ENCODE results near the gene ANKRD30A. TPM values are rescaled to one million over a fixed set of nuclear protein-coding genes. Genes with fewer than 3 reads are reported as not detected.

Gene ANKRD30A, protein sequence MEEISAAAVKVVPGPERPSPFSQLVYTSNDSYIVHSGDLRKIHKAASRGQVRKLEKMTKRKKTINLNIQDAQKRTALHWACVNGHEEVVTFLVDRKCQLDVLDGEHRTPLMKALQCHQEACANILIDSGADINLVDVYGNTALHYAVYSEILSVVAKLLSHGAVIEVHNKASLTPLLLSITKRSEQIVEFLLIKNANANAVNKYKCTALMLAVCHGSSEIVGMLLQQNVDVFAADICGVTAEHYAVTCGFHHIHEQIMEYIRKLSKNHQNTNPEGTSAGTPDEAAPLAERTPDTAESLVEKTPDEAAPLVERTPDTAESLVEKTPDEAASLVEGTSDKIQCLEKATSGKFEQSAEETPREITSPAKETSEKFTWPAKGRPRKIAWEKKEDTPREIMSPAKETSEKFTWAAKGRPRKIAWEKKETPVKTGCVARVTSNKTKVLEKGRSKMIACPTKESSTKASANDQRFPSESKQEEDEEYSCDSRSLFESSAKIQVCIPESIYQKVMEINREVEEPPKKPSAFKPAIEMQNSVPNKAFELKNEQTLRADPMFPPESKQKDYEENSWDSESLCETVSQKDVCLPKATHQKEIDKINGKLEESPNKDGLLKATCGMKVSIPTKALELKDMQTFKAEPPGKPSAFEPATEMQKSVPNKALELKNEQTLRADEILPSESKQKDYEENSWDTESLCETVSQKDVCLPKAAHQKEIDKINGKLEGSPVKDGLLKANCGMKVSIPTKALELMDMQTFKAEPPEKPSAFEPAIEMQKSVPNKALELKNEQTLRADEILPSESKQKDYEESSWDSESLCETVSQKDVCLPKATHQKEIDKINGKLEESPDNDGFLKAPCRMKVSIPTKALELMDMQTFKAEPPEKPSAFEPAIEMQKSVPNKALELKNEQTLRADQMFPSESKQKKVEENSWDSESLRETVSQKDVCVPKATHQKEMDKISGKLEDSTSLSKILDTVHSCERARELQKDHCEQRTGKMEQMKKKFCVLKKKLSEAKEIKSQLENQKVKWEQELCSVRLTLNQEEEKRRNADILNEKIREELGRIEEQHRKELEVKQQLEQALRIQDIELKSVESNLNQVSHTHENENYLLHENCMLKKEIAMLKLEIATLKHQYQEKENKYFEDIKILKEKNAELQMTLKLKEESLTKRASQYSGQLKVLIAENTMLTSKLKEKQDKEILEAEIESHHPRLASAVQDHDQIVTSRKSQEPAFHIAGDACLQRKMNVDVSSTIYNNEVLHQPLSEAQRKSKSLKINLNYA (N-terminal part only)
- total RNA-seq (2014; rRNA removed; shearing (Covaris generic)) (not detected in 2 replicates), polyA plus RNA-seq (2016; fragmentation: Nextera tagmentation; extraction: Ambion mirVana) (not detected in 2 replicates)
- long read RNA-seq, result 0 reads

DNA sequence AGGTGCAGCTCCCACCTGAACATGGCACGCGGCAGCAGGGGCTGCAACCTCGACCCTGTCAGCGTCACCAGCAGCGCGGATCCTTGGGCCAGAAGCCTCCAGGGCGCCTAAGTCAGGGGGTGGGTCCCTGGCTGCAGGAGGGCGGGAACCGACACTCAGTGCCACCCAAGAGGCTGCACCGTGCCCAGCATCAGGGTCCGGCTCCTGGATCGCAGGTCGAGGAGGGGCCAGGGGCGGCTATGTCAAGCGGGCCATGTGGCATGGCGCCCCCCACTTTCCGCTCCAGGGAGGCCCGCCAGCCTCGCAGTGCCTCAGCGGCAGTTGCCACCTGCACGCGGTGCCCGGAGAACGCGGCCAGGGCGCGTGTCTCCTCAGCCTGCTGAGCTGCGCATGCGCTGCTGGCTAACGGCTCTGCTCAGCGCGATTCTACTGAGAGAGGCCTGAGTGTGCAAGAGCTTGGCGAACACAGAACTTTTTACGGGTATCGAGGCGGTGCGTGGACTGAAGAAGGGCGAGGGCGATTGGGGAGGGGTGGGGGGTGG lies at the start of gene ANKRD30A:
TSS of gene ANKRD30A (plus strand) at position 408 of the 542 bp plus-strand sequence. CDS start 190 bp downstream, outside the sequence.
- H3F3A ChIP-seq (replicated peaks; ENCODE audit: low read depth), result no peaks in the 10 kb centered on the region
- peaks cover 70% of the 10 kb centered on the region for H3K9me3 Mint-ChIP-seq
- ATAC-seq (no peak), DNase-seq (ENCODE audit: low spot score) (no peak)
- H4K20me1 ChIP-seq (replicated peaks; ENCODE audit: insufficient read depth), result no peaks in the 10 kb centered on the region
- no peaks in the 10 kb centered on the region for H3K27me3 ChIP-seq (ENCODE audit: insufficient read depth)
- no peaks in the 10 kb centered on the region for H3K27me3 Mint-ChIP-seq (ENCODE audit: insufficient read depth, low read depth, poor library complexity)
- H3K79me2 ChIP-seq (replicated peaks; ENCODE audit: insufficient read depth), result no peaks in the 10 kb centered on the region
- H3K4me3 Mint-ChIP-seq, result no peak within 1 kb of the TSS
- H2AFZ ChIP-seq, result no peak within 1 kb of the TSS
- no peaks in the 10 kb centered on the region for H3K36me3 ChIP-seq (ENCODE audit: insufficient read depth)
- no peak within 1 kb of the TSS for H3K27ac ChIP-seq (ENCODE audit: low read depth)
- no peaks in the 10 kb centered on the region for H3K9me2 ChIP-seq (ENCODE audit: insufficient read depth)
- H3K4me1 ChIP-seq (ENCODE audit: insufficient read depth), result no peaks in the 10 kb centered on the region
- no peak within 1 kb of the TSS for H3K4me3 ChIP-seq
- H3K36me3 Mint-ChIP-seq (ENCODE audit: low read depth), result peaks cover 14% of the 10 kb centered on the region; the same call in 2 of the 3 replicates
- H3K4me1 Mint-ChIP-seq, result no peaks in the 10 kb centered on the region
- H3K4me2 ChIP-seq, result no peak within 1 kb of the TSS
- no peak within 1 kb of the TSS for H3K27ac Mint-ChIP-seq
- TF ChIP-seq JUNB (IDR thresholded peaks at IDR 0.05; ENCODE audit: unreplicated experiment), result no peak
- no peak for TF ChIP-seq CREB1 (CRISPR knock-in tag; IDR thresholded peaks at IDR 0.05; ENCODE audit: low read depth)
- TF ChIP-seq, protein P1, sequence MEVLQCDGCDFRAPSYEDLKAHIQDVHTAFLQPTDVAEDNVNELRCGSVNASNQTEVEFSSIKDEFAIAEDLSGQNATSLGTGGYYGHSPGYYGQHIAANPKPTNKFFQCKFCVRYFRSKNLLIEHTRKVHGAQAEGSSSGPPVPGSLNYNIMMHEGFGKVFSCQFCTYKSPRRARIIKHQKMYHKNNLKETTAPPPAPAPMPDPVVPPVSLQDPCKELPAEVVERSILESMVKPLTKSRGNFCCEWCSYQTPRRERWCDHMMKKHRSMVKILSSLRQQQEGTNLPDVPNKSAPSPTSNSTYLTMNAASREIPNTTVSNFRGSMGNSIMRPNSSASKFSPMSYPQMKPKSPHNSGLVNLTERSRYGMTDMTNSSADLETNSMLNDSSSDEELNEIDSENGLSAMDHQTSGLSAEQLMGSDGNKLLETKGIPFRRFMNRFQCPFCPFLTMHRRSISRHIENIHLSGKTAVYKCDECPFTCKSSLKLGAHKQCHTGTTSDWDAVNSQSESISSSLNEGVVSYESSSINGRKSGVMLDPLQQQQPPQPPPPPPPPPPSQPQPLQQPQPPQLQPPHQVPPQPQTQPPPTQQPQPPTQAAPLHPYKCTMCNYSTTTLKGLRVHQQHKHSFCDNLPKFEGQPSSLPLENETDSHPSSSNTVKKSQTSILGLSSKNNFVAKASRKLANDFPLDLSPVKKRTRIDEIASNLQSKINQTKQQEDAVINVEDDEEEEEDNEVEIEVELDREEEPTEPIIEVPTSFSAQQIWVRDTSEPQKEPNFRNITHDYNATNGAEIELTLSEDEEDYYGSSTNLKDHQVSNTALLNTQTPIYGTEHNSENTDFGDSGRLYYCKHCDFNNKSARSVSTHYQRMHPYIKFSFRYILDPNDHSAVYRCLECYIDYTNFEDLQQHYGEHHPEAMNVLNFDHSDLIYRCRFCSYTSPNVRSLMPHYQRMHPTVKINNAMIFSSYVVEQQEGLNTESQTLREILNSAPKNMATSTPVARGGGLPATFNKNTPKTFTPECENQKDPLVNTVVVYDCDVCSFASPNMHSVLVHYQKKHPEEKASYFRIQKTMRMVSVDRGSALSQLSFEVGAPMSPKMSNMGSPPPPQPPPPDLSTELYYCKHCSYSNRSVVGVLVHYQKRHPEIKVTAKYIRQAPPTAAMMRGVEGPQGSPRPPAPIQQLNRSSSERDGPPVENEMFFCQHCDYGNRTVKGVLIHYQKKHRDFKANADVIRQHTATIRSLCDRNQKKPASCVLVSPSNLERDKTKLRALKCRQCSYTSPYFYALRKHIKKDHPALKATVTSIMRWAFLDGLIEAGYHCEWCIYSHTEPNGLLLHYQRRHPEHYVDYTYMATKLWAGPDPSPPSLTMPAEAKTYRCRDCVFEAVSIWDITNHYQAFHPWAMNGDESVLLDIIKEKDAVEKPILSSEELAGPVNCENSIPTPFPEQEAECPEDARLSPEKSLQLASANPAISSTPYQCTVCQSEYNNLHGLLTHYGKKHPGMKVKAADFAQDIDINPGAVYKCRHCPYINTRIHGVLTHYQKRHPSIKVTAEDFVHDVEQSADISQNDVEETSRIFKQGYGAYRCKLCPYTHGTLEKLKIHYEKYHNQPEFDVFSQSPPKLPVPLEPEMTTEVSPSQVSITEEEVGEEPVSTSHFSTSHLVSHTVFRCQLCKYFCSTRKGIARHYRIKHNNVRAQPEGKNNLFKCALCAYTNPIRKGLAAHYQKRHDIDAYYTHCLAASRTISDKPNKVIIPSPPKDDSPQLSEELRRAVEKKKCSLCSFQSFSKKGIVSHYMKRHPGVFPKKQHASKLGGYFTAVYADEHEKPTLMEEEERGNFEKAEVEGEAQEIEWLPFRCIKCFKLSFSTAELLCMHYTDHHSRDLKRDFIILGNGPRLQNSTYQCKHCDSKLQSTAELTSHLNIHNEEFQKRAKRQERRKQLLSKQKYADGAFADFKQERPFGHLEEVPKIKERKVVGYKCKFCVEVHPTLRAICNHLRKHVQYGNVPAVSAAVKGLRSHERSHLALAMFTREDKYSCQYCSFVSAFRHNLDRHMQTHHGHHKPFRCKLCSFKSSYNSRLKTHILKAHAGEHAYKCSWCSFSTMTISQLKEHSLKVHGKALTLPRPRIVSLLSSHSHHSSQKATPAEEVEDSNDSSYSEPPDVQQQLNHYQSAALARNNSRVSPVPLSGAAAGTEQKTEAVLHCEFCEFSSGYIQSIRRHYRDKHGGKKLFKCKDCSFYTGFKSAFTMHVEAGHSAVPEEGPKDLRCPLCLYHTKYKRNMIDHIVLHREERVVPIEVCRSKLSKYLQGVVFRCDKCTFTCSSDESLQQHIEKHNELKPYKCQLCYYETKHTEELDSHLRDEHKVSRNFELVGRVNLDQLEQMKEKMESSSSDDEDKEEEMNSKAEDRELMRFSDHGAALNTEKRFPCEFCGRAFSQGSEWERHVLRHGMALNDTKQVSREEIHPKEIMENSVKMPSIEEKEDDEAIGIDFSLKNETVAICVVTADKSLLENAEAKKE (CRISPR knock-in tag; IDR thresholded peaks at IDR 0.05), result no peak
- TF ChIP-seq, protein P2, sequence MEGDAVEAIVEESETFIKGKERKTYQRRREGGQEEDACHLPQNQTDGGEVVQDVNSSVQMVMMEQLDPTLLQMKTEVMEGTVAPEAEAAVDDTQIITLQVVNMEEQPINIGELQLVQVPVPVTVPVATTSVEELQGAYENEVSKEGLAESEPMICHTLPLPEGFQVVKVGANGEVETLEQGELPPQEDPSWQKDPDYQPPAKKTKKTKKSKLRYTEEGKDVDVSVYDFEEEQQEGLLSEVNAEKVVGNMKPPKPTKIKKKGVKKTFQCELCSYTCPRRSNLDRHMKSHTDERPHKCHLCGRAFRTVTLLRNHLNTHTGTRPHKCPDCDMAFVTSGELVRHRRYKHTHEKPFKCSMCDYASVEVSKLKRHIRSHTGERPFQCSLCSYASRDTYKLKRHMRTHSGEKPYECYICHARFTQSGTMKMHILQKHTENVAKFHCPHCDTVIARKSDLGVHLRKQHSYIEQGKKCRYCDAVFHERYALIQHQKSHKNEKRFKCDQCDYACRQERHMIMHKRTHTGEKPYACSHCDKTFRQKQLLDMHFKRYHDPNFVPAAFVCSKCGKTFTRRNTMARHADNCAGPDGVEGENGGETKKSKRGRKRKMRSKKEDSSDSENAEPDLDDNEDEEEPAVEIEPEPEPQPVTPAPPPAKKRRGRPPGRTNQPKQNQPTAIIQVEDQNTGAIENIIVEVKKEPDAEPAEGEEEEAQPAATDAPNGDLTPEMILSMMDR (conservative IDR thresholded peaks at IDR 0.05; ENCODE audit: low read depth in 2 of 2), result no peak
- no peak for TF ChIP-seq EZH2phosphoT487 (IDR thresholded peaks at IDR 0.05; ENCODE audit: unreplicated experiment)
- no peak for TF ChIP-seq STAT1 (IDR thresholded peaks at IDR 0.05; ENCODE audit: unreplicated experiment)
- TF ChIP-seq EZH2 (IDR thresholded peaks at IDR 0.05; ENCODE audit: low read depth, unreplicated experiment), result no peak
- no peak for TF ChIP-seq ZNF114 (CRISPR knock-in tag; IDR thresholded peaks at IDR 0.05)
- TF ChIP-seq POLR2AphosphoS5 (IDR thresholded peaks at IDR 0.05; ENCODE audit: low read depth), result no peak
- TF ChIP-seq NANOG (IDR thresholded peaks at IDR 0.05; ENCODE audit: borderline replicate concordance), result no peak
- TF ChIP-seq ETS1 (IDR thresholded peaks at IDR 0.05), result no peak
- TF ChIP-seq ZNF331 (CRISPR knock-in tag; IDR thresholded peaks at IDR 0.05; ENCODE audit: low read depth), result no peak

Data from GM23338 (cell line).